Diencephalon (tissue), 1 donor: Measurements from ENCODE around the gene SMIM8. TPM values are rescaled to one million over a fixed set of nuclear protein-coding genes. Genes with fewer than 3 reads are reported as not detected.

Experiments used
- total RNA-seq: library from RNA; depleted of rRNA; stranded (reverse); fragments of >200 nt; gene quantifications from one replicate; pipeline ENCODE4 v1.2.3, GENCODE V29; 2014

Gene SMIM8
- total RNA-seq = 31.6 TPM

DNA sequence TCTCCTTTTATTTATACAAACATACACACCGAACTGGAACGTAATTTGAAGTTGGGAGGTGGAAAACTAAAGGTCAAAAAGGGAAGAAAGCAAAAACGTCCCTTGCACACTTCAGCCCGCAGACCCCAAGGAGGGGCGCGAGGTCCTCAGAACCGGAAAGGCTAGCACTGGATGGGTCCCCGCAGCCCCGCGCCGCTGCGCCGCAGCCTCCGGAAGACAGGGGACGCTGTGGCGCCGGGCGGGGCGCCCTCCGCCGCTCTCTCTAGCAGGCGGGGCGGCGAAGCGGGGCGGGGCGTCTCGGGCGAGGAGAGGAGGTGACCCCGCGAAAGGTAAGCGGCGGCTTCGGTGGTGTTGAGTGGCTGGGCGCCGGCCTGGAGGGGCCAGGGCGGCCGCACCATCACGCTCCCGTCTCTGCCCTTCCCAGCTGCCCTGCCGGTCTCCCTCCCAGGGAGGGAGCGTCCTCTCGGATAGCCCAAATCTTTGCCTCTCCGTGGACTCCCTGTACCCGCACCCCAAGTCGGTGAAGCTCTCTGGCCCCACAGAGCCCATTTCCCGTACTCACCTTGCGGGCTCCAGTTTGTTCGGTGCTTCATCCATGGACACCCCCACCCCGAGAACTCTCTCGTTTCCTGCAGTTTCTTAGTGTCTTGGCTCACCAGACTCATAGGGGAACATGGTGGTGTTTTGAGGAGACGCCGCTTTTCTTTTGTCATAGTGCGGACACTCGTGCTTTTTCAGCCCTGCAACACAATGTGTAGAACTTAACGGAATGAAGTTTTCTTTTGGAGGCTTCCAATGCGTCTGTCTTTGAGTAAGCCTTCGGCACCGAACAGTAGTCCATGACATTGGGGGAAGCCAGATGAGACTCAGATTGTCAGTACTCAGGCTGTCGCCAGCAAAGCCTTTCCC, at the start of gene SMIM8:
Gene SMIM8, plus strand, starts transcription at position 285 of the 909 bp plus-strand sequence. CDS start 14,444 bp downstream, outside the sequence.

DNA sequence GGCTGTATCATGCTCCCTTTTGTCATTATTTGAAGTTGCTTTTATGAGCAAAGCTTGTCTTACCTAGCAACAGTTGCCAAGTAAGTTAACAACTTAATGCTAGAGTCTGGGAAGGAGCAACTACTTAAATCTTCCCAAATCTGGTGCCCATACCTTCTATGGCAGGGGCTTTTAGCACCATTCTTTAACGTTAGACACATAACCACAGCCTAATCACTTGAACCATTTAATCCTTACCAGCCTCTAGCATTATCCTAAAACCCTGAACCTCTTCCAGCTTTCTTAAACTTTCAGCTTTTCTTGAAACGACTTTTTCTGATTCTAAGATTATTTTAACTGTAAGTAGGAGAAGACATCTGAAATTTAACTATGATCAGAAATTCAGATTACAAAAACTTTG, 22.3 kb downstream of the SMIM8 start, which contains the start of gene C6orf163:
Gene C6orf163, plus strand, starts transcription at position 83 of the 400 bp plus-strand sequence. Its CDS starts 287 bp downstream, at position 370.

Other genes starting within 250 kb of the SMIM8 start
- gene CGA, start 227.5 kb upstream of the SMIM8 start, total RNA-seq = not detected
- gene ZNF292, start 167.0 kb upstream of the SMIM8 start, total RNA-seq = 111 TPM
- 0.92 TPM for gene GJB7, start 6.7 kb downstream of the SMIM8 start, total RNA-seq
- 6.2 TPM for gene C6orf163, start 22.2 kb downstream of the SMIM8 start, total RNA-seq
- 14.8 TPM for gene CFAP206, start 85.4 kb downstream of the SMIM8 start, total RNA-seq
- gene SLC35A1, start 150.4 kb downstream of the SMIM8 start, total RNA-seq = 22.6 TPM